HEK293 (cell line): ENCODE results near the gene HSPB8.

ENCODE experiments used
- CTCF ChIA-PET: fragments of 350-600 bp; formaldehyde crosslinking; extraction: SDS; loops from one replicate; lab custom pipeline; 2021; ENCODE audit warnings: antibody characterized with exemption; lab: Yijun Ruan, JAX
- POLR2A ChIA-PET: fragments of 300-600 bp; formaldehyde crosslinking; extraction: SDS; loops from one replicate; lab custom pipeline; 2020; ENCODE audit warnings: antibody characterized with exemption, inconsistent platforms; lab: Yijun Ruan, JAX
- H3K27ac ChIP-seq: fragments of 200-500 bp; sonication (Bioruptor generic); 2 replicates; pipeline ENCODE4 v1.5.1; 2014; ENCODE audit warnings: low read depth, low read length, control low read depth, inconsistent platforms; ENCODE audit errors: extremely low read depth
- H3K36me3 ChIP-seq, 2 experiments: fragments of 200-500 bp in 1 of 2; sonication (Bioruptor generic) in 1 of 2; 1 replicate in 1 of 2; 2 replicates in 1 of 2; pipeline ENCODE4 v1.5.1; 2014 to 2017; ENCODE audit warnings: inconsistent platforms in 2 of 2, low read length in 2 of 2; ENCODE audit not compliant: control insufficient read depth in 2 of 2, insufficient read depth in 1 of 2
- H3K4me1 ChIP-seq: fragments of 200-500 bp; sonication (Bioruptor generic); 2 replicates; pipeline ENCODE4 v1.5.1; 2014; ENCODE audit warnings: mild to moderate bottlenecking, low read length, inconsistent platforms; ENCODE audit not compliant: control insufficient read depth, insufficient read depth
- H3K4me3 ChIP-seq: 2 replicates; pipeline ENCODE4 v1.5.1; 2011; ENCODE audit warnings: low read depth, mild to moderate bottlenecking, control low read depth, low read length, moderate library complexity
- H3K9me3 ChIP-seq: fragments of 200-500 bp; sonication (Bioruptor generic); 2 replicates; pipeline ENCODE4 v1.5.1; 2014; ENCODE audit warnings: low read depth, low read length, inconsistent platforms; ENCODE audit not compliant: control insufficient read depth, insufficient read depth
- INSM2 ChIP-seq: fragments of 450-650 bp; formaldehyde crosslinking; IDR thresholded peaks from 2 replicates; pipeline ENCODE4 v1.5.1; 2016; ENCODE audit warnings: missing biosample characterization, missing genetic modification characterization
- PRDM2 ChIP-seq: fragments of 450-650 bp; formaldehyde crosslinking; IDR thresholded peaks from 2 replicates; pipeline ENCODE4 v1.5.1; 2016; ENCODE audit warnings: missing biosample characterization, missing genetic modification characterization, borderline replicate concordance
- PRDM4 ChIP-seq: fragments of 450-650 bp; formaldehyde crosslinking; IDR thresholded peaks from 2 replicates; pipeline ENCODE4 v1.5.1; 2017; ENCODE audit warnings: missing biosample characterization, missing genetic modification characterization
- SETDB1 ChIP-seq: IDR thresholded peaks from one replicate; pipeline ENCODE4 v1.6.1; 2017; ENCODE audit warnings: mild to moderate bottlenecking, low read length, moderate library complexity, mixed read lengths; ENCODE audit not compliant: insufficient read length
- SP7 ChIP-seq: fragments of 450-650 bp; formaldehyde crosslinking; IDR thresholded peaks from 2 replicates; pipeline ENCODE4 v1.5.1; 2016; ENCODE audit warnings: missing biosample characterization, missing genetic modification characterization
- ZBTB20 ChIP-seq: fragments of 450-650 bp; formaldehyde crosslinking; IDR thresholded peaks from 2 replicates; pipeline ENCODE4 v1.5.1; 2016; ENCODE audit warnings: missing biosample characterization, missing genetic modification characterization
- ZBTB44 ChIP-seq: fragments of 450-650 bp; IDR thresholded peaks from 2 replicates; pipeline ENCODE4 v1.5.1; 2018; ENCODE audit warnings: missing biosample characterization, mild to moderate bottlenecking, missing genetic modification characterization
- ZFHX2 ChIP-seq: fragments of 450-650 bp; formaldehyde crosslinking; conservative IDR thresholded peaks from 2 replicates; pipeline ENCODE4 v1.5.1; 2016; ENCODE audit warnings: missing biosample characterization, missing genetic modification characterization
- ZNF155 ChIP-seq: fragments of 450-650 bp; formaldehyde crosslinking; IDR thresholded peaks from 2 replicates; pipeline ENCODE4 v1.5.1; 2016; ENCODE audit warnings: missing biosample characterization, missing genetic modification characterization
- ZNF223 ChIP-seq: fragments of 450-650 bp; formaldehyde crosslinking; IDR thresholded peaks from 2 replicates; pipeline ENCODE4 v1.5.1; 2016; ENCODE audit warnings: missing biosample characterization, missing genetic modification characterization
- ZNF280D ChIP-seq: fragments of 450-650 bp; formaldehyde crosslinking; IDR thresholded peaks from 2 replicates; pipeline ENCODE4 v1.5.1; 2016; ENCODE audit warnings: missing biosample characterization, missing genetic modification characterization
- ZNF311 ChIP-seq: fragments of 450-650 bp; formaldehyde crosslinking; IDR thresholded peaks from 2 replicates; pipeline ENCODE4 v1.5.1; 2017; ENCODE audit warnings: missing biosample characterization, missing genetic modification characterization, borderline replicate concordance
- ZNF362 ChIP-seq: fragments of 450-650 bp; formaldehyde crosslinking; IDR thresholded peaks from 2 replicates; pipeline ENCODE4 v1.5.1; 2016; ENCODE audit warnings: missing biosample characterization, missing genetic modification characterization
- ZNF394 ChIP-seq: fragments of 450-650 bp; formaldehyde crosslinking; IDR thresholded peaks from 2 replicates; pipeline ENCODE4 v1.5.1; 2016; ENCODE audit warnings: missing biosample characterization, missing genetic modification characterization, mild to moderate bottlenecking, moderate library complexity, borderline replicate concordance
- ZNF501 ChIP-seq: fragments of 450-650 bp; formaldehyde crosslinking; IDR thresholded peaks from 2 replicates; pipeline ENCODE4 v1.5.1; 2016; ENCODE audit warnings: missing biosample characterization, missing genetic modification characterization
- ZNF629 ChIP-seq: fragments of 450-650 bp; formaldehyde crosslinking; IDR thresholded peaks from 2 replicates; pipeline ENCODE4 v1.5.1; 2017; ENCODE audit warnings: missing biosample characterization, missing genetic modification characterization
- ZNF670 ChIP-seq: fragments of 450-650 bp; formaldehyde crosslinking; IDR thresholded peaks from 2 replicates; pipeline ENCODE4 v1.5.1; 2016; ENCODE audit warnings: missing biosample characterization, missing genetic modification characterization, low read depth

HSPB8 gene

GRCh38 chr12:119169150-119169549 lies 9.6 kb upstream of the HSPB8 start (continued):
- TF ChIP-seq PRDM4 (tag by site-specific recombination) (no peak), ZNF155 (tag by site-specific recombination) (no peak), ZNF280D (tag by site-specific recombination) (no peak), ZFHX2 (no peak), SETDB1 (no peak), ZNF362 (tag by site-specific recombination) (no peak), ZNF670 (tag by site-specific recombination) (no peak), ZBTB20 (tag by site-specific recombination) (no peak)
- TF ChIP-seq, all 188 proteins: peak for 0

- Histone ChIP-seq H3K36me3 (no peaks in the 10 kb centered on the region), H3K4me3 (no peak overlapping the region), H3K9me3 (no peaks in the 10 kb centered on the region), H3K27ac (no peak overlapping the region), H3K4me1 (no peaks in the 10 kb centered on the region)
- CTCF ChIA-PET = no interaction called here
- POLR2A ChIA-PET = no interaction called here
- no peak for TF ChIP-seq INSM2 (tag by site-specific recombination)
- no peak for TF ChIP-seq PRDM2 (tag by site-specific recombination)
- TF ChIP-seq ZNF629 (tag by site-specific recombination) = no peak
- no peak for TF ChIP-seq ZNF280D (tag by site-specific recombination)
- TF ChIP-seq SP7 (tag by site-specific recombination) = no peak
- no peak for TF ChIP-seq ZNF311 (tag by site-specific recombination)
- TF ChIP-seq ZNF394 (tag by site-specific recombination) = no peak
- no peak for TF ChIP-seq ZNF223 (tag by site-specific recombination)
- TF ChIP-seq ZNF501 = no peak
- TF ChIP-seq ZBTB44 (tag by site-specific recombination) = no peak
Observed at GRCh38 chr12:119171291-119171690, 7.4 kb upstream of the HSPB8 start.
